AG09309 (cell line): Measurements from ENCODE around the gene AOPEP.

Experiments
- DNase-seq: peaks from one replicate; pipeline ENCODE4 v3.0.0-alpha.2; 2010; ENCODE audit warnings: low read depth
- H3K4me3 ChIP-seq: 2 replicates; pipeline ENCODE4 v1.5.1; 2011; ENCODE audit warnings: mild to moderate bottlenecking, low read depth, low read length, moderate library complexity; ENCODE audit not compliant: control insufficient read depth
- CTCF ChIP-seq: IDR thresholded peaks from 2 replicates; pipeline ENCODE4 v1.5.1; 2011; ENCODE audit warnings: mild to moderate bottlenecking, low read depth, low read length, inconsistent platforms; ENCODE audit not compliant: insufficient read depth, control insufficient read depth; ENCODE audit errors: missing control alignments

AOPEP gene

GRCh38 chr9:94823710-94824109, 97.2 kb downstream of the AOPEP start:
- DNase-seq: no peak
- TF ChIP-seq CTCF: no peak
- no peak overlapping the region for H3K4me3 ChIP-seq

- no peak for DNase-seq
- H3K4me3 ChIP-seq: no peak overlapping the region
- TF ChIP-seq CTCF: no peak
These were observed 97.9 kb downstream of the AOPEP start for GRCh38 chr9:94824411-94824810.

GRCh38 chr9:94824913-94825610, 98.6 kb downstream of the AOPEP start:
- H3K4me3 ChIP-seq: no peak overlapping the region
- DNase-seq: no peak
- TF ChIP-seq CTCF: no peak

- TF ChIP-seq CTCF: no peak
- no peak for DNase-seq
- H3K4me3 ChIP-seq: no peak overlapping the region
These were observed 99.1 kb downstream of the AOPEP start for GRCh38 chr9:94825611-94825958.

- DNase-seq: no peak
- no peak for TF ChIP-seq CTCF
- H3K4me3 ChIP-seq: no peak overlapping the region
These were observed 99.5 kb downstream of the AOPEP start for GRCh38 chr9:94826044-94826443.

GRCh38 chr9:94826644-94827410, 100.3 kb downstream of the AOPEP start:
- no peak for TF ChIP-seq CTCF
- no peak overlapping the region for H3K4me3 ChIP-seq
- no peak for DNase-seq
